SK-N-SH treated with all-trans-retinoic acid at 6 μM for 48 hours (cell line): ENCODE results near the gene SSBP4.
A peak's percentile ranks its signal among the peaks of the same experiment; 100 is the strongest.

ENCODE experiments used
- ATAC-seq: fragments of 200-7000 bp; cut with Tn5 transposase; 3 replicates; pipeline ENCODE4 v1.9.1; 2020; ENCODE audit warnings: mild to moderate bottlenecking, moderate library complexity
- ARNTL ChIP-seq: fragments of 450-650 bp; formaldehyde crosslinking; IDR thresholded peaks from 2 replicates; pipeline ENCODE4 v1.5.0; 2020; ENCODE audit warnings: low read depth, mild to moderate bottlenecking, moderate library complexity, borderline replicate concordance
- BACH2 ChIP-seq: fragments of 250-450 bp; sonication (Bioruptor Pico); IDR thresholded peaks from 2 replicates; pipeline ENCODE4 v1.9.0; 2021; ENCODE audit warnings: mild to moderate bottlenecking, borderline replicate concordance
- CREB5 ChIP-seq: fragments of 250-450 bp; sonication (Bioruptor Pico); IDR thresholded peaks from 2 replicates; pipeline ENCODE4 v1.5.1; 2020; ENCODE audit warnings: low read depth, mild to moderate bottlenecking, moderate library complexity
- ESRRG ChIP-seq: fragments of 250-450 bp; sonication (Bioruptor Pico); IDR thresholded peaks from 2 replicates; pipeline ENCODE4 v1.6.1; 2021; ENCODE audit warnings: mild to moderate bottlenecking
- GLIS3 ChIP-seq: fragments of 250-450 bp; sonication (Bioruptor Pico); IDR thresholded peaks from 2 replicates; pipeline ENCODE4 v1.5.0; 2020; ENCODE audit warnings: mild to moderate bottlenecking, moderate library complexity
- ISL1 ChIP-seq: fragments of 250-450 bp; sonication (Bioruptor Pico); IDR thresholded peaks from 2 replicates; pipeline ENCODE4 v2.1.2; 2022; ENCODE audit warnings: mild to moderate bottlenecking, moderate library complexity
- OSR1 ChIP-seq: fragments of 250-450 bp; sonication (Bioruptor Pico); IDR thresholded peaks from 2 replicates; pipeline ENCODE4 v1.8.0; 2022; ENCODE audit warnings: moderate library complexity, mild to moderate bottlenecking, inconsistent platforms
- PATZ1 ChIP-seq: fragments of 250-450 bp; sonication (Bioruptor Pico); IDR thresholded peaks from 2 replicates; pipeline ENCODE4 v1.8.0; 2020; ENCODE audit warnings: mild to moderate bottlenecking, moderate library complexity, borderline replicate concordance
- POU6F1 ChIP-seq: fragments of 250-450 bp; sonication (Bioruptor Pico); IDR thresholded peaks from 2 replicates; pipeline ENCODE4 v1.8.0; 2021; ENCODE audit warnings: low read depth, mild to moderate bottlenecking, moderate library complexity, borderline replicate concordance
- PPARA ChIP-seq: fragments of 250-450 bp; sonication (Bioruptor Pico); IDR thresholded peaks from 2 replicates; pipeline ENCODE4 v1.5.0; 2020; ENCODE audit warnings: mild to moderate bottlenecking, borderline replicate concordance
- RARB ChIP-seq: fragments of 250-450 bp; sonication (Bioruptor Pico); IDR thresholded peaks from 2 replicates; pipeline ENCODE4 v1.8.0; 2021; ENCODE audit warnings: mild to moderate bottlenecking, moderate library complexity
- TCF4 ChIP-seq: fragments of 250-450 bp; sonication (Bioruptor Pico); IDR thresholded peaks from 2 replicates; pipeline ENCODE4 v1.8.0; 2021; ENCODE audit warnings: mild to moderate bottlenecking, moderate library complexity, borderline replicate concordance
- TOX ChIP-seq: fragments of 250-450 bp; sonication (Bioruptor Pico); IDR thresholded peaks from 2 replicates; pipeline ENCODE4 v1.8.0; 2021; ENCODE audit warnings: mild to moderate bottlenecking, moderate library complexity, borderline replicate concordance
- TSHZ2 ChIP-seq: fragments of 250-450 bp; sonication (Bioruptor Pico); IDR thresholded peaks from 2 replicates; pipeline ENCODE4 v1.5.0; 2020; ENCODE audit warnings: mild to moderate bottlenecking, moderate library complexity
- ZC3H10 ChIP-seq: fragments of 250-450 bp; sonication (Bioruptor Pico); IDR thresholded peaks from 2 replicates; pipeline ENCODE4 v1.5.1; 2021; ENCODE audit warnings: mild to moderate bottlenecking, moderate library complexity
- ZFP3 ChIP-seq: fragments of 250-450 bp; sonication (Bioruptor Pico); IDR thresholded peaks from 2 replicates; pipeline ENCODE4 v1.5.0; 2020; ENCODE audit warnings: mild to moderate bottlenecking, moderate library complexity
- ZFP30 ChIP-seq: fragments of 450-650 bp; formaldehyde crosslinking; IDR thresholded peaks from 2 replicates; pipeline ENCODE4 v1.5.0; 2022; ENCODE audit warnings: mild to moderate bottlenecking, moderate library complexity
- ZNF565 ChIP-seq: fragments of 450-650 bp; formaldehyde crosslinking; conservative IDR thresholded peaks from 2 replicates; pipeline ENCODE4 v1.5.0; 2020; ENCODE audit warnings: low read depth, mild to moderate bottlenecking, moderate library complexity
- ZNF8 ChIP-seq: fragments of 450-650 bp; formaldehyde crosslinking; IDR thresholded peaks from 2 replicates; pipeline ENCODE4 v1.5.0; 2020; ENCODE audit warnings: mild to moderate bottlenecking, moderate library complexity

Gene SSBP4

GRCh38 chr19:18424122-18424889, 5.1 kb downstream of the SSBP4 start (continued):
- TF ChIP-seq ZNF565 (CRISPR knock-in tag) = no peak
- no peak for TF ChIP-seq ZNF8 (CRISPR knock-in tag)
- no peak for TF ChIP-seq PPARA (CRISPR knock-in tag)
- TF ChIP-seq ESRRG (CRISPR knock-in tag) = no peak
- TF ChIP-seq TSHZ2 = no peak

GRCh38 chr19:18424890-18425514, 5.8 kb downstream of the SSBP4 start:
- TF ChIP-seq TOX (CRISPR knock-in tag) (no peak), ESRRG (CRISPR knock-in tag) (no peak), ZNF565 (CRISPR knock-in tag) (no peak), ISL1 (CRISPR knock-in tag) (no peak), CREB5 (CRISPR knock-in tag) (no peak), POU6F1 (CRISPR knock-in tag) (no peak), ZC3H10 (CRISPR knock-in tag) (no peak), RARB (no peak), ARNTL (CRISPR knock-in tag) (no peak), ZFP3 (no peak), PATZ1 (CRISPR knock-in tag) (no peak)
- no peak for ATAC-seq

- TF ChIP-seq ZC3H10 (CRISPR knock-in tag) = no peak
- TF ChIP-seq ZNF565 (CRISPR knock-in tag) = no peak
- TF ChIP-seq ARNTL (CRISPR knock-in tag) = no peak
- no peak for TF ChIP-seq TOX (CRISPR knock-in tag)
- TF ChIP-seq RARB = no peak
- no peak for TF ChIP-seq ZFP3
- TF ChIP-seq GLIS3 (CRISPR knock-in tag) = no peak
- TF ChIP-seq PATZ1 (CRISPR knock-in tag) = no peak
- no peak for TF ChIP-seq BACH2 (CRISPR knock-in tag)
- no peak for TF ChIP-seq ESRRG (CRISPR knock-in tag)
- no peak for TF ChIP-seq TCF4 (CRISPR knock-in tag)
- TF ChIP-seq OSR1 = no peak
- TF ChIP-seq TSHZ2 = no peak
- TF ChIP-seq ZFP30 (CRISPR knock-in tag) = no peak
- ATAC-seq = peak; percentile 62
Observed at GRCh38 chr19:18425515-18426415, 6.6 kb downstream of the SSBP4 start.
